ENCODE results near the gene SYNRG. TPM values are rescaled to one million over a fixed set of nuclear protein-coding genes. Genes with fewer than 3 reads are reported as not detected.

Gene SYNRG
- total and polyA plus RNA-seq, 2 donors (not counting 3 experiments of a cell fraction or from before 2014, with no cell fraction given): 15.3 to 42.2 TPM

- intact Hi-C loops (cut with micrococcal nuclease): loop anchor here (2.0 kb wide), 1 partner anchor 51 kb away; no protein-coding TSS in a partner anchor
- Histone ChIP-seq H3K4me1 (ENCODE audit: control insufficient read depth, extremely low read depth, insufficient read depth, low read length) (peaks cover 34% of the 10 kb centered on the region), H3K4me3 (replicated peaks in 1 of 3; ENCODE audit: insufficient read depth in 1 of 3, low read depth in 1 of 3, low read length in 3 of 3) (peak overlapping the region; percentile 48 to 82 (median 65)), H3K4me2 (ENCODE audit: insufficient read depth, low read length) (peak overlapping the region; percentile 94), H4K20me1 (replicated peaks; ENCODE audit: control insufficient read depth, extremely low read depth, insufficient read depth, low read length) (peaks cover 2% of the 10 kb centered on the region), H2AFZ (ENCODE audit: low read depth, low read length) (peak overlapping the region; percentile 1), H3K36me3 (ENCODE audit: control insufficient read depth in 2 of 2, extremely low read depth in 1 of 2, insufficient read depth in 2 of 2, low read length in 2 of 2) (no peaks in the 10 kb centered on the region), H3K9ac (replicated peaks; ENCODE audit: extremely low read depth, insufficient read depth, low read length) (peak overlapping the region; percentile 57), H3K79me2 (ENCODE audit: control insufficient read depth, insufficient read depth, low read length) (peaks cover 44% of the 10 kb centered on the region), H3K27me3 (ENCODE audit: control insufficient read depth in 2 of 2, insufficient read depth in 2 of 2, low read length in 2 of 2) (no peaks in the 10 kb centered on the region), H3K9me3 (replicated peaks; ENCODE audit: control insufficient read depth, insufficient read depth, low read length) (no peaks in the 10 kb centered on the region), H3K27ac (ENCODE audit: insufficient read depth, low read depth, low read length) (peak overlapping the region; percentile 67), H3K9me1 (replicated peaks; ENCODE audit: control insufficient read depth, extremely low read depth, insufficient read depth, low read length) (no peaks in the 10 kb centered on the region)
- CTCF ChIA-PET: interaction anchor here (0.8 to 1.8 kb wide), 5 partner anchors 10 to 83 kb away, joined by 3 to 6 read pairs (median 3); partner anchors contain the start of genes ACACA and TADA2A
- no TSS peak for BruUV-seq (replicated peaks)
- POLR2A ChIA-PET: interaction anchor here (0.5 kb wide), 1 partner anchor 49 kb away, joined by 3 read pairs; no protein-coding TSS in a partner anchor
- peak; percentile 69 for DNase-seq (ENCODE audit: low read depth, low spot score)
- dilution Hi-C loops (cut with MboI; ENCODE audit: extremely low pct_ligation_motif_present, low sequenced_read_pairs): no loop called here
- TF ChIP-seq EZH2 (IDR thresholded peaks at IDR 0.05; ENCODE audit: borderline replicate concordance, low read depth, low read length, severe bottlenecking) (no peak), POLR2AphosphoS5 (IDR thresholded peaks at IDR 0.05; ENCODE audit: insufficient read depth, low read depth, low read length) (no peak), GATA2 (IDR thresholded peaks at IDR 0.05; ENCODE audit: insufficient read depth, insufficient read length, low read depth, low read length) (no peak), FOS (IDR thresholded peaks at IDR 0.05; ENCODE audit: borderline replicate concordance, insufficient read depth, low read length) (no peak), CTCF (IDR thresholded peaks at IDR 0.05; ENCODE audit: extremely low read depth in 1 of 2, insufficient read depth in 1 of 2, low read depth in 1 of 2, low read length in 2 of 2) (peak; percentile 17 to 28), JUN (IDR thresholded peaks at IDR 0.05; ENCODE audit: borderline replicate concordance, insufficient read depth, insufficient read length, low read depth) (no peak)
- FAIRE-seq: no peak
Measured at GRCh38 chr17:37490022-37490587, 119.1 kb downstream of the SYNRG start.

Measured in endothelial cell of umbilical vein (primary cell).